Caki2 (cell line): ENCODE data around the gene NPDC1. TPM values are rescaled to one million over a fixed set of nuclear protein-coding genes. Genes with fewer than 3 reads are reported as not detected.

ENCODE experiments used
- DNase-seq: peaks from one replicate; pipeline ENCODE4 v3.0.0-alpha.2; 2015; ENCODE audit warnings: low read depth
- in situ Hi-C: cut with HindIII; loops from 2 replicates; pipeline ENCODE4 v1.10.0; 2016; ENCODE audit warnings: low sequenced_read_pairs, low pct_unique_long_range_greater_than_20kb, mixed read lengths
- total RNA-seq: library from RNA; depleted of rRNA; stranded (reverse); fragments of >200 nt; shearing (Covaris generic); gene quantifications from 2 replicates; pipeline ENCODE4 v1.2.3, GENCODE V29; 2014; ENCODE audit warnings: low replicate concordance; rRNA removed

Gene NPDC1
- 31.8 and 45.1 TPM in 2 replicates for total RNA-seq

GRCh38 chr9:137046088-137046787 is at the start of gene NPDC1:
NPDC1 (minus strand) TSS chr9:137046177; CDS start chr9:137045989, 188 bp downstream.
- peak; percentile 79 for DNase-seq
- in situ Hi-C loops, result no loop called here

GRCh38 chr9:137089232-137089947 is 43.4 kb upstream of the NPDC1 start:
- in situ Hi-C loops, result no loop called here
- no peak for DNase-seq

- no peak for DNase-seq
- in situ Hi-C loops, result no loop called here
These were observed 42.1 kb upstream of the NPDC1 start for GRCh38 chr9:137088121-137088520.

GRCh38 chr9:137087409-137087925 is 41.5 kb upstream of the NPDC1 start:
- in situ Hi-C loops, result no loop called here

GRCh38 chr9:137086531-137087408 is 40.8 kb upstream of the NPDC1 start, which contains the start of gene MAN1B1:
MAN1B1 (plus strand) TSS chr9:137086985; CDS start chr9:137087000, 15 bp downstream.
- DNase-seq, result peak; percentile 99
- in situ Hi-C loops, result no loop called here

More at GRCh38 chr9:137087409-137087925, 41.5 kb upstream of the NPDC1 start:
- DNase-seq, result no peak

- in situ Hi-C loops, result no loop called here
- no peak for DNase-seq
These were observed 40.0 kb upstream of the NPDC1 start for GRCh38 chr9:137085920-137086530.

GRCh38 chr9:137084526-137084925 is 38.5 kb upstream of the NPDC1 start:
- no peak for DNase-seq
- in situ Hi-C loops, result no loop called here

- peak; percentile 97 for DNase-seq
- in situ Hi-C loops, result no loop called here
These were observed 37.5 kb upstream of the NPDC1 start for GRCh38 chr9:137083394-137084004.

GRCh38 chr9:137082925-137083290 is 36.9 kb upstream of the NPDC1 start:
- DNase-seq, result no peak
- in situ Hi-C loops, result no loop called here

GRCh38 chr9:137082222-137082924 is 36.4 kb upstream of the NPDC1 start:
- in situ Hi-C loops, result no loop called here
- DNase-seq, result no peak

GRCh38 chr9:137080260-137081122 is 34.5 kb upstream of the NPDC1 start:
- DNase-seq, result no peak
- in situ Hi-C loops, result no loop called here

GRCh38 chr9:137079401-137079787 is 33.4 kb upstream of the NPDC1 start:
- in situ Hi-C loops, result no loop called here
- no peak for DNase-seq

GRCh38 chr9:137078701-137079400 is 32.9 kb upstream of the NPDC1 start:
- no peak for DNase-seq
- in situ Hi-C loops, result no loop called here

- no peak for DNase-seq
- in situ Hi-C loops, result no loop called here
These were observed 32.0 kb upstream of the NPDC1 start for GRCh38 chr9:137077758-137078693.
